Psoas muscle (tissue), 8 donors: Measurements from ENCODE around the gene UBE2E2. TPM values are rescaled to one million over a fixed set of nuclear protein-coding genes. Genes with fewer than 3 reads are reported as not detected.
A peak's percentile ranks its signal among the peaks of the same experiment; 100 is the strongest.

Experiments used
- ATAC-seq, 4 donors: fragments of 200-7000 bp; cut with Tn5 transposase; one replicate each; pipeline ENCODE4 v1.9.1; 2020; ENCODE audit warnings: moderate library complexity in 3 of 4, mild to moderate bottlenecking in 2 of 4
- DNase-seq, 2 donors: peaks; one replicate each; pipeline ENCODE4 v3.0.0-alpha.2; 2020
- H3K27ac ChIP-seq: fragments of 200-600 bp; one replicate; pipeline ENCODE4 v1.8.0; 2022
- H3K27me3 ChIP-seq, 3 donors: fragments of 200-600 bp in 1 of 3; one replicate each; pipeline versions ENCODE4 v1.6.1 to v1.8.0; 2013 to 2022; ENCODE audit warnings: low read length in 2 of 3, mild to moderate bottlenecking in 2 of 3, moderate library complexity in 1 of 3; ENCODE audit not compliant: insufficient read depth in 3 of 3
- H3K36me3 ChIP-seq, 2 donors: fragments of 200-600 bp in 1 of 2; one replicate each; pipeline versions ENCODE4 v1.6.1 to v1.8.0; 2013 to 2022; ENCODE audit warnings: low read depth in 1 of 2, mild to moderate bottlenecking in 1 of 2, moderate library complexity in 1 of 2; ENCODE audit not compliant: insufficient read depth in 1 of 2
- H3K4me1 ChIP-seq: fragments of 200-600 bp; one replicate; pipeline ENCODE4 v1.8.0; 2022
- H3K4me3 ChIP-seq: fragments of 200-600 bp; one replicate; pipeline ENCODE4 v1.8.0; 2022; ENCODE audit warnings: mild to moderate bottlenecking
- H3K9me3 ChIP-seq: fragments of 200-600 bp; one replicate; pipeline ENCODE4 v1.8.0; 2022
- CTCF ChIP-seq: fragments of 200-600 bp; IDR thresholded peaks from one replicate; pipeline ENCODE4 v1.8.0; 2022; ENCODE audit warnings: antibody characterized with exemption
- WGBS, 3 donors: extraction: QIAGEN DNeasy Blood & Tissue Kit; methylation state at CpG; one replicate each; pipeline versions ENCODE4 v1.1.6 to v1.1.7; 2013; 5-methylcytosine and 5-hydroxymethylcytosine counted together
- intact Hi-C, 2 donors: fragments of 100-400 bp; cut with DNase I; formaldehyde crosslinking; loops; one replicate each; pipeline versions ENCODE4 v1.11.0 to v1.14.2; 2022
- polyA plus RNA-seq, 3 donors: library from polyadenylated mRNA; stranded (reverse); fragments of 200-250 nt; gene quantifications; one replicate each; pipeline ENCODE4 v1.2.3, GENCODE V29; 2013
- total RNA-seq, 4 donors: library from RNA; stranded (reverse); fragmentation: NEBNext Ultra II Directional in 2 of 4; extraction: Animal tissue kit (Norgen Biotek cat#: 25700) in 2 of 4; gene quantifications; one replicate each; pipeline versions ENCODE4 v1.2.1 to v1.2.4, GENCODE V29; 2021 to 2023
- donor health status: healthy with polysubstance abuse.
- donor health status: DM: no; HTN: no; CAD: no; lungs with moderate emphysema.
- donor health status: Bipolar disorder and iron deficiency.
- donor health status: healthy.
- donor health status: DM: yes; HTN: yes; CAD: no.
- donor health status: DM: no; HTN: no; CAD: no.
- donor health status: DM: no; HTN: no; CAD: no.
- donor health status: DM: yes; HTN: yes; CAD: no.

Gene UBE2E2
- total and polyA plus RNA-seq, 7 donors = 12.9 to 38.2 (median 34.0) TPM

GRCh38 chr3:23270423-23270822 is 67.3 kb downstream of the UBE2E2 start:
- Histone ChIP-seq H3K27me3 (no peaks in the 10 kb centered on the region), H3K4me3 (no peak overlapping the region), H3K4me1 (no peaks in the 10 kb centered on the region), H3K36me3 (no peaks in the 10 kb centered on the region), H3K27ac (no peak overlapping the region), H3K9me3 (no peaks in the 10 kb centered on the region)
- DNase-seq (no peak), ATAC-seq (peak in 1 of 4 donors; percentile 22)
- WGBS, 3 donors = 86 to 89% (median 87%) methylated on average over 3 of the region's 3 CpGs
- TF ChIP-seq CTCF = no peak
- intact Hi-C loops = no loop called here

GRCh38 chr3:23271876-23272741 is 69.0 kb downstream of the UBE2E2 start:
- Histone ChIP-seq H3K27me3 (no peaks in the 10 kb centered on the region), H3K9me3 (no peaks in the 10 kb centered on the region), H3K36me3 (no peaks in the 10 kb centered on the region), H3K4me1 (peaks cover 8% of the 10 kb centered on the region), H3K4me3 (no peak overlapping the region), H3K27ac (no peak overlapping the region)
- no peak for DNase-seq
- no peak for TF ChIP-seq CTCF
- ATAC-seq = peak in 3 of 4 donors; percentile 40 to 59 (median 56)
- intact Hi-C loops = no loop called here
- 94 to 96% (median 94%) methylated on average over 33 to 38 of the region's 38 CpGs for WGBS, 3 donors

- H3K4me1 ChIP-seq = peaks cover 12% of the 10 kb centered on the region
- DNase-seq (no peak), ATAC-seq (peak in 1 of 4 donors; percentile 13)
- H3K9me3 ChIP-seq = no peaks in the 10 kb centered on the region
- intact Hi-C loops = no loop called here
- WGBS, 3 donors = 51 to 87% (median 62%) methylated on average over 2 of the region's 2 CpGs
- no peaks in the 10 kb centered on the region for H3K27me3 ChIP-seq
- H3K36me3 ChIP-seq = no peaks in the 10 kb centered on the region
- no peak for TF ChIP-seq CTCF
- no peak overlapping the region for H3K27ac ChIP-seq
- H3K4me3 ChIP-seq = no peak overlapping the region
Measured at GRCh38 chr3:23272820-23273219, 69.7 kb downstream of the UBE2E2 start.

- no peaks in the 10 kb centered on the region for H3K27me3 ChIP-seq
- no peak for DNase-seq
- no peak for TF ChIP-seq CTCF
- no peak overlapping the region for H3K4me3 ChIP-seq
- no peak overlapping the region for H3K27ac ChIP-seq
- peak in 1 of 4 donors; percentile 9 for ATAC-seq
- intact Hi-C loops = no loop called here
- 91 to 96% (median 94%) methylated on average over 8 of the region's 8 CpGs for WGBS, 3 donors
- H3K9me3 ChIP-seq = no peaks in the 10 kb centered on the region
- H3K4me1 ChIP-seq = peaks cover 26% of the 10 kb centered on the region
- H3K36me3 ChIP-seq = no peaks in the 10 kb centered on the region
Measured at GRCh38 chr3:23275061-23275460, 71.9 kb downstream of the UBE2E2 start.
